Activated B cell treated with CpG ODN at 0.5 μM for 24 hours (primary cell): ENCODE data around the gene RCAN3. TPM values are rescaled to one million over a fixed set of nuclear protein-coding genes. Genes with fewer than 3 reads are reported as not detected.

Source experiments
- ATAC-seq: fragments of 200-7000 bp; cut with Tn5 transposase; one replicate; pipeline ENCODE4 v1.10.0; 2021; ENCODE audit warnings: low read depth, mild to moderate bottlenecking, moderate library complexity
- CTCF ChIA-PET: fragments of 350-600 bp; sonication (Branson Sonifier 250); formaldehyde crosslinking; loops from one replicate; lab custom pipeline; 2021; ENCODE audit warnings: antibody characterized with exemption; lab: Charles Lee
- POLR2A ChIA-PET: fragments of 350-600 bp; sonication (Branson Sonifier 250); formaldehyde crosslinking; loops from one replicate; lab custom pipeline; 2021; ENCODE audit warnings: antibody characterized with exemption; lab: Charles Lee
- DNase-seq: peaks from one replicate; pipeline ENCODE4 v3.0.0; 2022
- H3K27ac Mint-ChIP-seq: one replicate; pipeline ENCODE4 v1.8.0; 2020; ENCODE audit warnings: mixed read lengths
- H3K27me3 Mint-ChIP-seq: one replicate; pipeline ENCODE4 v1.8.0; 2021; ENCODE audit warnings: mixed read lengths
- H3K36me3 Mint-ChIP-seq: one replicate; pipeline ENCODE4 v1.8.0; 2021; ENCODE audit warnings: low read depth, mixed read lengths
- H3K4me1 Mint-ChIP-seq: one replicate; pipeline ENCODE4 v1.8.0; 2021; ENCODE audit warnings: mixed read lengths
- H3K4me3 Mint-ChIP-seq: one replicate; pipeline ENCODE4 v1.8.0; 2020; ENCODE audit warnings: mild to moderate bottlenecking, mixed read lengths
- H3K9me3 Mint-ChIP-seq: one replicate; pipeline ENCODE4 v1.8.0; 2020; ENCODE audit warnings: mixed read lengths
- intact Hi-C: fragments of 100-400 bp; cut with micrococcal nuclease; formaldehyde crosslinking; loops from one replicate; pipeline ENCODE4 v1.15.1; 2024
- total RNA-seq: library from RNA; stranded (reverse); gene quantifications from 2 replicates; pipeline ENCODE4 v1.2.3, GENCODE V29; 2022
- TF ChIP-seq, protein P1 (sequence below): fragments of 200-600 bp; IDR thresholded peaks from one replicate; pipeline ENCODE4 v1.8.0; 2022; ENCODE audit warnings: antibody characterized with exemption, mild to moderate bottlenecking

The RCAN3 gene
- total RNA-seq, 1 donor from 2014 or later = 23.6 TPM

DNA sequence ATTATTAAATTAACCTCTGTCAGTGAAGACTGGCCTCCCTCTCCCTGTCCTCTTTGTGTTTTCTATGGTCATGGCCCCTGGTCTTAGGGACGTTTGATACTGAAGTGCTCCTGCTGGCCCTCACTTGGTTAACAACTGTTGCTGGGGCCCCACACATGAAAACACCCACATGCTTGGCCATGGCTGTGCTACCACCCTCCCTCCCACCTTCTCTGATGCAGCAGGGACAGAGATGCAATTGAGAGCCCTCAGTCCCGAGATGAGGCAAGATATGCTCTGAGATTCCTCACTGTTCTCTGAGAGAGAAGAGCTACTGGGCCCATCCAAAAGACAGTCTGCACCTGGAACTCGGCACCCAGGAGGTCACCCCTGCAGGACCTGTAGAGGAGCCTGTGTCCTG, 86.6 kb downstream of the RCAN3 start:
- ChIA-PET POLR2A (no interaction called here), CTCF (interaction anchor here (3.7 kb wide), 1 partner anchor 172 kb away, joined by 74 read pairs; the partner anchor contains the start of gene NIPAL3)
- Mint-ChIP-seq H3K4me1 (peaks cover 4% of the 10 kb centered on the region), H3K27ac (no peak overlapping the region), H3K27me3 (peaks cover 6% of the 10 kb centered on the region), H3K36me3 (no peaks in the 10 kb centered on the region), H3K9me3 (no peaks in the 10 kb centered on the region), H3K4me3 (no peak overlapping the region)
- TF ChIP-seq, protein P1, sequence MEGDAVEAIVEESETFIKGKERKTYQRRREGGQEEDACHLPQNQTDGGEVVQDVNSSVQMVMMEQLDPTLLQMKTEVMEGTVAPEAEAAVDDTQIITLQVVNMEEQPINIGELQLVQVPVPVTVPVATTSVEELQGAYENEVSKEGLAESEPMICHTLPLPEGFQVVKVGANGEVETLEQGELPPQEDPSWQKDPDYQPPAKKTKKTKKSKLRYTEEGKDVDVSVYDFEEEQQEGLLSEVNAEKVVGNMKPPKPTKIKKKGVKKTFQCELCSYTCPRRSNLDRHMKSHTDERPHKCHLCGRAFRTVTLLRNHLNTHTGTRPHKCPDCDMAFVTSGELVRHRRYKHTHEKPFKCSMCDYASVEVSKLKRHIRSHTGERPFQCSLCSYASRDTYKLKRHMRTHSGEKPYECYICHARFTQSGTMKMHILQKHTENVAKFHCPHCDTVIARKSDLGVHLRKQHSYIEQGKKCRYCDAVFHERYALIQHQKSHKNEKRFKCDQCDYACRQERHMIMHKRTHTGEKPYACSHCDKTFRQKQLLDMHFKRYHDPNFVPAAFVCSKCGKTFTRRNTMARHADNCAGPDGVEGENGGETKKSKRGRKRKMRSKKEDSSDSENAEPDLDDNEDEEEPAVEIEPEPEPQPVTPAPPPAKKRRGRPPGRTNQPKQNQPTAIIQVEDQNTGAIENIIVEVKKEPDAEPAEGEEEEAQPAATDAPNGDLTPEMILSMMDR = no peak
- ATAC-seq (no peak), DNase-seq (no peak)
- intact Hi-C loops = loop anchor here (5.0 kb wide), 1 partner anchor 52 kb away; no protein-coding TSS in a partner anchor

Other genes starting within 250 kb of the RCAN3 start
- gene GRHL3, start 183.5 kb upstream of the RCAN3 start, total RNA-seq = 0.64 and 0.78 TPM in 2 replicates
- gene STPG1, start 89.1 kb upstream of the RCAN3 start, total RNA-seq = 5.5 and 7.4 TPM in 2 replicates
- gene NIPAL3, start 87.0 kb upstream of the RCAN3 start, total RNA-seq = 21.0 and 23.2 TPM in 2 replicates
- not detected in 2 replicates for gene NCMAP, start 53.3 kb downstream of the RCAN3 start, total RNA-seq
- 214 and 220 TPM in 2 replicates for gene SRRM1, start 140.5 kb downstream of the RCAN3 start, total RNA-seq
- gene CLIC4, start 242.6 kb downstream of the RCAN3 start, total RNA-seq = 98.2 and 99.8 TPM in 2 replicates